GM21737 (cell line): ENCODE data around the gene GPR141.

ENCODE experiments used
- ATAC-seq: cut with Tn5 transposase; IDR thresholded peaks from one replicate; pipeline ENCODE4 v1.9.1; 2021; ENCODE audit warnings: mild to moderate bottlenecking, moderate library complexity; ENCODE audit not compliant: unreplicated experiment

GPR141 gene, protein sequence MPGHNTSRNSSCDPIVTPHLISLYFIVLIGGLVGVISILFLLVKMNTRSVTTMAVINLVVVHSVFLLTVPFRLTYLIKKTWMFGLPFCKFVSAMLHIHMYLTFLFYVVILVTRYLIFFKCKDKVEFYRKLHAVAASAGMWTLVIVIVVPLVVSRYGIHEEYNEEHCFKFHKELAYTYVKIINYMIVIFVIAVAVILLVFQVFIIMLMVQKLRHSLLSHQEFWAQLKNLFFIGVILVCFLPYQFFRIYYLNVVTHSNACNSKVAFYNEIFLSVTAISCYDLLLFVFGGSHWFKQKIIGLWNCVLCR

DNA sequence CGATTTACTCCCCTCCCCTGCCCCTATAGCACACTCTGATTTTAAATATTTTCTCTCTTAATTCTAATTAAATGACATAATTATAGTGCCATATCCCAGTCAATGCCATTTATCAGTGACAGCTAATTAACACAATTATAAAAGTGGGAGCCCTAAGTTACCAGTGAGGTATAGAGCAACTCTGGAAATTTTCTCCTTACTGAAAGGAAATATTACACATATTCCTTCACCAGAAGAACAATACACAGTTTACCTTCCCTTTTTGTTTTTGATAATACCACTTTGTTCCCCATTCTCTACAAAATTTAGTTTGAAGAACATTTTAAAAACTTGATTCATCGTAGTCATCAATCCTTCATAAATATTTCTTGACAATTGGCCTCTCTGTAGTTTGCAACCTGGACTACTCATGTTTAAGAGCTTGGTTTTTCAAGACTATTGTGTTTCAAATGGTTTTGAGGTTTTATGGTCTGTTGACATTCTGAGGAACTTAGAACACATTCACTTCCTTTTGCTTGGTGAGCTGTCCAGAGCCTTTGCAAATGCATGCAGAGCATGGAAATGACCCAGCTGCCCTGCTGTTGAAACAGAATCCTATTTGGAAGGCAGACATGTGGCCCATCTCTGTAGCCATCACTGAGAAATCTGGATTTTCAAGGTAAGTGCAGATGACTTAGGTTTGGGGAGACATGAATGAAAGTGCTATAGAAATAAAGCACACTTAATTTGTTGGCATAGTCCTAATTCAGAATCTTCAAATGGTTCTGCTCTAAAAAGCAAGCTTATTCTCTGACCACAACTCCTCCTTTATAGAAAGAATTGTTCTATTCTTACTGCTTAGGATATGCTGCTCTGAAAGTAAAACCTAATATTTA, at the start of gene GPR141:
Gene GPR141, plus strand, starts transcription at position 521 of the 875 bp plus-strand sequence. CDS start 56,628 bp downstream, outside the sequence.
- ATAC-seq = peak; percentile 87

DNA sequence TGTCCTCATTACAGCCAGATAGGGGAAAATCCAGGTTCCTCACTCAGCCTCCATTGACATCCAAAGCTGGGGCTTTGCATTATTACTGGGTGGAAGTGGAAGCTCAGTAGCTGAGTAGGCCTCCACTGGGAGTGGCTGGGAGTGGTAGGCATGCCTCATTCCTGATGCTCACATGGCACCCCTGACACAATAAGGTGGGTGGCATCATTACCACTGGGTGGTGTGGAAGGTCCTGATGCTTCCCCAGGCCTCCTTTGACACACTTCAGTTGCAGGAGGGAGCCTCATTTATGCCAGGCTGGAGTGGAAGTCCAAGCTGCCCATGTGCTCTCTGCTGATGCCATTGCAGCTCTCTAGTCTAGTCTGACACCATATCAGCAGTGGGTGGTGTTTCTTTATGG, 48.2 kb upstream of the GPR141 start:
- ATAC-seq = no peak

DNA sequence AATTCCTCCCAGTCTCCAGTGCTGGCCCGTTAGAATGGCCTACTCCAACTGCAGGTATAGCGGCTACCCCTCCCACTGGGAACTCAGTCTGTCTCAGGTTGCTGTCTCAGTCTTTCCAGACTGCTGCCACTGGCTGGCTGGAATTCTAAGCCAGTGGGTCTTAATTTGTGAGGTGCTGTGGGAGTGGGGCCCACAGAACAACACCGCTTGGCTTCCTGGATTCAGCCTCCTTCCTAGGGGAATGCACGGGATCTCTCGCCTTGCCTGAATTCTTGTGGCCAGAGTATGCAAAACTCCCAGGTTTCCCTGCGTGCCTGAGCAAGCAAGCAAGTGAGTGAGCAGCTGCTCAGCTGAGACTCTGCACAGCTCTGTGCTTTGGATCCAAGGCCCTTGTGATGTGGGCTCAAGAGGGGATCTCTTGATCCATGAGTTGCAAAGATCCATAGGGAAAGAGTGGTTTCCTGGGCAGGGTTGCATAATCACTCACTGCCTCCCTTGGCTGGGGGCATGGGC, 41.5 kb upstream of the GPR141 start:
- ATAC-seq = no peak

DNA sequence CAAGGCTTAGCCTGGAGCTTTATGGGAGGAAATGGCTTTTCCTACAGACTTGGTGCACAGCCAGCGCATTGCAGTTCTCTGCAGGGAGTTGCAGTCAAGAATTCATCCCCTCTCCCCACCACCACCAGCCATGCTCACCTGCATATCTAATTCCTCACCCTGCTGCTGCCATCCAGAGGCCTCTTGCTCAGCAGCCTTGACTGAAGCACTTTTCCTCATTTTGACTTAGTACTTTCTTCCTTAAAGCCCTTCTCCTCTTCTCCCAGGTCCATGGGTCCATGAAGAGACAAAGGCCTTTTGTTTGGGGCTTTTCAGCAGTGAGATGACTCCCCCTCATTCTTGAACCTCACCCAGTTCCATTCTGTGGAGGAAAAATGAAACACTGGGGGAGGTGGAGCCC, 39.7 kb upstream of the GPR141 start:
- ATAC-seq = no peak

DNA sequence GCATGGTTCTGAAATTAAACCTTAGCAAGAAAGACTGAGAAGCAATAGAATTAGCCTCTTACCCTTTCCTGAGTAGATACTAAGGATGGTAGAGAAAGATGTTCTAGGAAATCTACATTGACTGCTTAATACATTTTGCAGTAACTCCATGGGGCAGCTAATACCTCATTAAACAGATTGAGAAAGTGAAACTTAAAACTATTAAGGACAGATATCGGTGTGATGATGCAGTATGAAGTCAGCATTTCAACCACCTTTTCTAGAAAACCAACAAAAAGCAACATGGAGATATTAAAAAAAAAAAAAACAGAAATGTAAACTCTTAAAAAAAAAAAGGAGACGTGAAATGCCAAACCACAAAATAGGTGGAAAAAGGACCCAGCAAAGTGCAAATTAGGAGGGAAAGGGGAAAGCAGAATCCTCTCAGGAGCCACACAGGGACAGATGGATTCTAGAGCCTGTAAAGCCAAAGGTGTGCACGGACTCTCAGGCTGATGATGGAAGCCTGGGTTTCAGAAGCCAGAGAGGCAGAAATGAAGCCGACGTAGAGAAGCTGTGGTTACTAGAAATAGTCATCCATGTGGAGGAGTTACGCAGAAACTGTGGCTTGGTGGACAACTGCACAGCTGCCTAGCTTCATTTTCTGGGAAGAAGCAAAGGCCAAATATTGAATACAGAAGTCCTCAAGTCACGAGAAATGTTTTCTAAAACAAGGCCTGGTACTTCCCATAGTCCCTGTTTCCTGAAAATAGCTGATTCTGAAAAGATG, 38.1 kb upstream of the GPR141 start:
- no peak for ATAC-seq

DNA sequence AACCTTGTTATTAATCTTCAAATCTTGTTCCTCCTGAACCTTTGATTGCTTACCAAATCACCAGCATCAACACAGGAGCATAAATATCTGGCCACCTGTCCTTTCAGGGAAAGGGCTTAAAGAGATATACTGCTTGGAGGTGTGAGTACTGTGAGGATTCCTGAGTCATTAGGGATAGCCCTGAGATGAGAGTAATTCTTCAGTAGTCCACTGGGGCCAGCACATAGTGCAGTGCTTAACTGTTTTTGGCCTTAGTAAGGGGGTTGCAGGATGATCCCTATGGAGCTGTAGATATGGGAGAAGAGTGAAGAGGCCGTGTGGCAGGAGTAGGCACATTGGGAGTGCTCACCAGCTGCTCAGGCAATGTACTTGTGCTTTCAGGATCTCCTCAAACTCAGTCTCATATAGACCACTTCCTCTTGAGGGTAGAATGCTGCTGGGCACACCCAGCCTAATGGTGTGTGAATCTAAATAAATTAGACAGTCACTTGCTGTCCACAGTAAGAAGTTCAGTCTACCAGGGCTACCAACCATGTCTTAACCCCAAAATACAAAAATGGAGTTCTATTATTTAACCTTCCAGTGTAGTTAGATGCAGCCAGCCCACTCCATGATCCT, 26.5 kb upstream of the GPR141 start:
- ATAC-seq = peak; percentile 88

DNA sequence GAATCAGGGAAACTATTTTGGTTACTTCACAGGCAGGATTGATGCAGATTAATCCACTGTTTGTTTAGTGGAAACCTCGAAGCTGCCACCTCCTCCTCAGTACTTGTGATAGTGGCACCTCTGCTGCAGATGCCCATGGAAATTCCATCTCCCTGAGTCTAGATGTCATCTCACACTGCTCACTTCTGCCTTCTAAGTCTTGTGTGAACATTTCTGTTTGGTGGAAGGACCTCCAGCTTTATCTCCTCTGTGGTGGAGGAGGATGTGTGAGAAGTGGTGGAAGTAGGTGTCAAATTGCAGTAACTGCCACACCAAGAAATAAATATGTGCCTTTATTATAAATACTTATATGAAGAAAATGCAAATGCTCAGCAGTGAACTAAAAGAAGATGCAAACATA, 25.8 kb upstream of the GPR141 start:
- no peak for ATAC-seq

DNA sequence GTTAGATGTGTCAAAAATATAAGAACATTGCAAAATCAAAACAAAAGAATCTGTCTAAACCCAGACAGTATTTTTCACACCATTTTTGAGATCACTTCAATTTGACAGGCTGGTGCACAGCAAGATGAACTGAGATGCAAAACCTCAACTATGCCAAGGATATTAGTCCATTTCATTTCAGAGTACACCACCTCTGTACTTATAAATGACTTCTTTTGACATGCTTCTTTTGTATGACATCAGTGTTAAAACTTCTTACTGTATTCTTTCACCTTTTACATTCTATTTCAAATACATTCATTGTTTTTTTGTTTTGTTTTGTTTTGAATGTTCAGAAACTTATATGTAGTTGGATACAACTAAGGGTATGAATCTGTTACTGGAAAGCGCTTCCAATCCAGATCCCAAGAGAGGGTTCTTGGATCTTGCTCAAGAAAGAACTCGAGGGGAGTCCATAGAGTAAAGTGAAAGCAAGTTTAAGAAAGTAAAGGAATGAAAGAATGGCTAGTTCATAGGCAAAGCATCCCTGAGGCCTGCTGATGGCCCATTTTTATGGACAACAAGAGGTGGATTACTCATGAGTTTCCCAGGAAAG, 23.5 kb upstream of the GPR141 start:
- no peak for ATAC-seq

DNA sequence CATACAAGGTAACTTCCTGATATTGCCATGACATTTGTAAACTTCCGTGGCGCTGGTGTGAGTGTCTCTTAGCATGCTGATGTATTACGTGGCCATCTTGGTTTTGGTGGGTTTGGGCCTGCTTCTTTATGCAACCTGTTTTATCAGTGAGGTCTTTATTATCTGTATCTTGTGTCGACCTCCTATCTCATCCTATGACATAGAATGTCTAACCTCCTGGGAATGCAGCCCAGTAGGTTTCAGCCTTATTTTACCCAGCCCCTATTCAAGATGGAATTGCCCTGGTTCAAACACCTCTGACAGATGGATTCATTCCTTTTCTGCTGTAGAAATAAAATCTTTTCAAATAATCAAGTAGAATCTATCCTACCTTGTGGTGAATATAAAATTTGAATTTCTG, 23.0 kb upstream of the GPR141 start:
- no peak for ATAC-seq

DNA sequence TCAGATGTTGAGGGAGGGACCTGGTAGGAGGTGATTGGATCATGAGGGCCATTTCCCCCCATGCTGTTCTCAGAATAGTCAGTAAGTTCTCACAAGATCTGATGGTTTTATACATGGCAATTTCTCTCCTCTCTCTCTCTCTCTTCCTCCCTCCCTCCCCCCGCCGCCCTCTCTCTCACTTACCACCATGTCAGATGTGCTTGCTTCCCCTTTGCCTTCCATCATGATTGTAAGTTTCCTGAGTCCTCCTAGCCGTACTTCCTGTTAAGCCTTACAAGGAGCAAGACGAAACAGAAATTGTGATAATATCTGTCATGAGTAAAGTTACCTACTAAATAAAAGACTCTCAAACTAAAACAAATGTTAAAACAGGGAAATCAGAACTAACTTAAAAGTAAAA, 19.9 kb upstream of the GPR141 start:
- ATAC-seq = no peak

DNA sequence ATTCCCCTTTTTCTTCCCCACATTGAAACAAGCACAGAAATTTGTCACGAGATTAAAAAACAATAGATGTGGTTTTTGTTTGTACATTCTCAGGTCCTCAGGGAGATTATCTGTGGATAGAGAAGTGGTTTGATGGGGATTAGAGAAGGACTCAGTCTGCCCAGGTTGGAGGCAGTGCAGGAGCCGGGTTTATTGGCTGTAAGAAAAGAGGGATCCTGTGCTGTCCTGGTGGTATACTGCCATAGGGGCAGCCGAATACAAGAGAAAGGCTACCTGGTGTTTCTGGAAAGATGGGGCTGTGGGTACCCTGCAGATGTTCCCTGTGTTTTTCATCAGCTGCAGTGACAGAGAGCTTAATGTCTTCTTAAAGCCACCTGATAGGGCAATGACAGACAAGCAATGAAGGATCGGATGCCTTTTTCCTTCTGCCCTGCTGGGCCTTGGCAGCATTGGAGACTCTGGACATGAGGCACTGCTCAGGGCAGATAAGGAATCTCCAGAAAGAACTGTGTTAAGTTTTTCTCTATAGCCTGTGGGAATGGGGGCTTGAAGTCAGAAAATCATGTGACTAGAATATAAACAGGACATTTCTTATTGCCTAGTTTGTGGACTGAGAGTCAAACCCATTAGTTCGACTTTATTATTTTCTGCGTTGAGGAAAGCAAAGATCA, 18.1 kb upstream of the GPR141 start:
- no peak for ATAC-seq

DNA sequence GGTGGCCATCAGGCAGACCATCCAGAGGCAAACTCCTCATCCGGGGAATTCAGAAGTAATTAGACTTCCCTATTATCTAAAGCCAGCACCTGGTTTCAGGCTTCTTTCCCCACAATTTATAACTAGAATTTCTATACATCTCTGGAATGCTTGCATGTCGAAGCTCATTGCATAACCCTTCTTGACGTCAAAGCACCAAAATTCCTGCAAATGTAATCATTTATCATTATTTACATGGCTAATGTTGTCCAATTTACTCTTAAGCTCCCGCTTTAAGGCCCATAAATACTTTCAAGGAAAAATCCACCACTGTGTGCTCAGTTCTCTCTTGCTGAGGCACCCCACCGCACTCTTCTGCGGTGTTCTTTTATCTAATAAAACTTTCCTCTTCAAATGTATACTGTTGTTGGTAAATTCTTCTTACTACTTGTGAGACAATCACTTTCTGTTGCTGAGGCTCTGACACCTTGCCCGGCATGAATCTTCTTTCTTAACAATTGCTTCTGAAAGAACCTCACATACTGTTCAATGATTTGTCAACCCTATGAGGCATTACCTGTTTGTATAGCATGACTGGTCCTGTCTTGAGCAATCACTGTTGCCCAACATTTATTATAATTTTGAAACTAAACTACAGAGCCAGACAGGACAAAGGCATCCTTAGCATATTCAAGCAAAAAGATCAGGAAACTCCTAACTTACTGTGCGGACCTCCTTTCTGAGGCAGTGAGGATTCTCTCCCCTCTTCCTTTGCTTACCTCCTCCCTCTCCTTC, 17.4 kb upstream of the GPR141 start:
- ATAC-seq = no peak

DNA sequence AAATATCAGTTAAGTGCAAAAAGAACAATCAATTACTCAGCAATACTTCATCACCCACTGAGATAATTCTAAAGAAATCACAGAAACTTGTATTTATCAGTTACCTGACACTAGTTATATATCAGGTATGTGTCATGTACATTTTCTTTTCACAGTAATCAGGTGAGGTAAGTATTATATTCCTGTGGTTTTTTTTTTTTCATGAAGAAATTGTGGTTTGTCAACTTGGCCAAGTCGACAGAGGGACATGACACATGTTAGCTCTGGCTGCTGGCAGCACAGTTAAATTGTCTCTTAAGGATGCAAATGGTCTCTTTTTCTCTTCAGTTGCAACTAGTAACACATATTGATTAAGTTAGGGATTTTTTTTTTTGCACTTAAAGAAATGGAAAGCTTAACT, 13.7 kb upstream of the GPR141 start:
- ATAC-seq = no peak

DNA sequence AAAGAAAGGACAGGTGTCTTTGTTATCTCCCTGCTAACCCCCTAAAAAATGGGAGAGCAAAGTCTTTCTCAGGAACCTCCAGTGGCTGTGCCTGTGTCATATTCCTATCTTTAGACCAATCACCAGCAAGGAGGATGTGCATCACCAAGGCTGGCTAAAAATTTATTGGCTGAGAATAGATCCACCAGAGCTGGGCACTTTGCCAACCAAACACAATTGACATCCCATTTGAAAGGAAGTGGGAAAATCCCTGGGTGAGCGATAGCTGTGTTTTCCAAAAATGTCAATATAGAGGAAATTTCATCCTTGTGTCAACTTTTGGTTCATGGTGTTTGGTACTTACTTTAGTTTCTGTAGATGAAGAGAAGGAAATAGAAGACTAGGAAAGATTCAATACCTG, 13.1 kb upstream of the GPR141 start:
- ATAC-seq = no peak

DNA sequence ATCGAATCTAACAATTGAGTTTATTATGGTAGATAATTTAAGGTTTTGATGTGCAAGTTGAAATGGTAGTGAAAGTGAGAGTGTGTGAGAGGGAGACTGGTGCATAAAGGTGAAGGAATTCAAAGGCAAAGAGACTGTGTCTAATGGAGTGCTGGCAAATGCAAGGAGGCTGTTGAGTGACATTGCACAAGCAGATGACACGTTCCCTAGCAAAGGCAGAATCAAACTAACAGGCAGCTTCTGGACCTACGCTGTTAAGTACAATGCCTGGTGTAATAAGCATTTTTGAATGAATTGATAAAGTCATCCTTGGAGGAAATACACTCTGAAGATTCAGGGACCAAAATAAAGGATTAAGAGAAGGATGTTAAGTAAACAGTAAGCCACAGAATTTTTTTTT, 11.7 kb upstream of the GPR141 start:
- ATAC-seq = no peak

DNA sequence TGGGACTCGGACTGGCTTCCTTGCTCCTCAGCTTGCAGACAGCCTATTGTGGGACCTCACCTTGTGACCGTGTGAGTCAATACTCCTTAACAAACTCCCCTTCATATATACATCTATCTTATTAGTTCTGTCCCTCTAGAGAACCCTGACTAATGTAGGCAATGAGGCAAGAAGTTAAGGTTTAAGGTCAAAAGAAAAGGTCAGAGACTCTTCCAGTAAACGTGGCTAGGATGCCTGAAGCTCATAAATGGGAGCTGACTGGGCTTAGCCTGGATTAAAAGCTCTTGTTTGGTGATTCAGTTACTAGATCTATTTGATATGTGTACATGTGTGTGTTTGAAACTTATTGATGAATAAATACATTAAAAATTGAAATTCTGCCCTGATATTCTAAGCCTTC, 10.6 kb upstream of the GPR141 start:
- no peak for ATAC-seq

DNA sequence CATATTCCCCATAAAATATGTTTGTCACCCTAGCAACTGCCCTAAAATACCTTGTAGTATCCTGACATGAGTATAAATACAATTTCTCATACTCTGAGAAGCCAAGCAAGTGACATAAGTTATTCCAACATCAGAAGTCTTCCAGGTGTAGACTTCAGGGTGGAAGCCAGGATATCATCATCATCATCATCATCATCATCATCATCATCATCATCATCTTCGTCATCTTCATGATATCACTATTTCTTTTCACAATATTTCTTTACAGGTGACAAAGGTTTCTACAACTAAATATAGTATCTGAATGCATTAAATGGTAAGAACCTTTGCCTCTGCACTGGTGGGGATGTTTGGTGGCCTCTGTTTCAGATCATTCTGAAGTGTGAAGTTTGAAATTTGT, 10.0 kb upstream of the GPR141 start:
- ATAC-seq = no peak

DNA sequence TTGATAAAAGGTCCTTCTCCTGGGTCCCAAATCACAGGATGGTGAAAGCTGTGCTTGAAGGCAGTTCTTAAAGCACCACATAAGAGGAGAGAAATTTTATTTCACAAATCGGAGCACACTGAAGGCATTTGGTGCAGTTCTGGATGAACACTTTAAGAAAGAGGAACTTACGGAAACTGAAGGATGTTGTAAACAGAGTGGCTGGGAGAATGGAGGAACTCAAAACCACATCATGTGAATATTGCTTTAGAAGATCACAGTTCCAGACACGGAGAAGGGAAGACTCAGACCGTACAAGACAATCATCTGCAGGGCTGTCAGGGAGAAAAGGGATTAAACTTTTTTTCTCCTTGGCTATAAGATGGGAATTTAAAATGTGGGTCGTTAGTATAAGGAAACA, 9.0 kb upstream of the GPR141 start:
- ATAC-seq = no peak

DNA sequence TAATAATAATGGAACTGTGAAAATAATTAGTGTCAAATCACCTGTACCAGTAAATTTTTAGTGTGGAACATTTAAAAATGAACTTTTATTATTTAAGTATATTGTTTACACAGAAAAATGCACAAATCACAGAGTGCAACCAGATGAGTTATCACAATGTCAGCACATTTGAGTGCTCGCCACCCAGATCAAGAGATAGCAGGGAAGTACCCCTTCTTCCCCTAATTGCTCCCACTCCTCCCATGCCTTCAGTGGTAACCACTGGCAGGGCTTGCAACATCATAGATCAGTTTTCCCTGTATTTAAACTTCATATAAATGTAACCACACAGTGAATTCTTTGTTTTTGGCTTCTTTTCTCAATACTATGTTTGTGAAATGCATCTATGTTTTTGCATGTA, 7.8 kb upstream of the GPR141 start:
- no peak for ATAC-seq
